MCF 10A (cell line): ENCODE results near the gene CYP3A5. TPM values are rescaled to one million over a fixed set of nuclear protein-coding genes. Genes with fewer than 3 reads are reported as not detected.
A peak's percentile ranks its signal among the peaks of the same experiment; 100 is the strongest.

Source experiments
- BruUV-seq: library from RNA; stranded (reverse); fragments of 400-500 nt; replicated peaks from 2 replicates; lab custom pipeline; 2021; lab: Mats Ljungman, UMichigan
- CTCF ChIA-PET: fragments of 300-600 bp; sonication (Branson Sonifier 250); formaldehyde crosslinking; extraction: SDS; loops from one replicate; lab custom pipeline; 2021; ENCODE audit warnings: antibody characterized with exemption, inconsistent platforms; lab: Yijun Ruan, JAX
- POLR2A ChIA-PET: fragments of 300-600, 350-650 bp; sonication (Branson Sonifier 250); formaldehyde crosslinking; extraction: SDS; loops from one replicate; lab custom pipeline; 2020; ENCODE audit warnings: antibody characterized with exemption, inconsistent platforms; lab: Yijun Ruan, JAX
- DNase-seq: peaks from one replicate; pipeline ENCODE4 v3.0.0-alpha.2; 2018; ENCODE audit not compliant: unreplicated experiment
- H3K27ac Mint-ChIP-seq: one replicate; pipeline ENCODE4 v1.8.0; 2022; ENCODE audit warnings: mild to moderate bottlenecking, low read depth, mixed read lengths; ENCODE audit not compliant: unreplicated experiment
- H3K27me3 Mint-ChIP-seq: one replicate; pipeline ENCODE4 v1.8.0; 2022; ENCODE audit warnings: mixed read lengths; ENCODE audit not compliant: insufficient read depth, unreplicated experiment
- H3K36me3 Mint-ChIP-seq: one replicate; pipeline ENCODE4 v1.8.0; 2022; ENCODE audit warnings: mild to moderate bottlenecking, moderate library complexity, mixed read lengths; ENCODE audit not compliant: insufficient read depth, unreplicated experiment
- H3K4me1 Mint-ChIP-seq: one replicate; pipeline ENCODE4 v1.8.0; 2022; ENCODE audit warnings: mixed read lengths; ENCODE audit not compliant: insufficient read depth, unreplicated experiment
- H3K4me3 Mint-ChIP-seq: one replicate; pipeline ENCODE4 v1.8.0; 2022; ENCODE audit warnings: mild to moderate bottlenecking, moderate library complexity, mixed read lengths; ENCODE audit not compliant: unreplicated experiment
- H3K9me3 Mint-ChIP-seq: one replicate; pipeline ENCODE4 v1.8.0; 2022; ENCODE audit warnings: mixed read lengths; ENCODE audit not compliant: unreplicated experiment
- intact Hi-C: fragments of 100-400 bp; cut with micrococcal nuclease; formaldehyde crosslinking; loops from 2 replicates; pipeline ENCODE4 v1.14.1; 2022
- total RNA-seq: library from RNA; stranded (reverse); gene quantifications from 2 replicates; pipeline ENCODE4 v1.2.3, GENCODE V29; 2022
- TF ChIP-seq, protein P1 (sequence below): fragments of 200-600 bp; IDR thresholded peaks from one replicate; pipeline ENCODE4 v1.8.0; 2022; ENCODE audit warnings: antibody characterized with exemption, mild to moderate bottlenecking; ENCODE audit not compliant: unreplicated experiment

The CYP3A5 gene
- total RNA-seq, 1 experiment from 2014 or later, result 0.58 TPM

DNA sequence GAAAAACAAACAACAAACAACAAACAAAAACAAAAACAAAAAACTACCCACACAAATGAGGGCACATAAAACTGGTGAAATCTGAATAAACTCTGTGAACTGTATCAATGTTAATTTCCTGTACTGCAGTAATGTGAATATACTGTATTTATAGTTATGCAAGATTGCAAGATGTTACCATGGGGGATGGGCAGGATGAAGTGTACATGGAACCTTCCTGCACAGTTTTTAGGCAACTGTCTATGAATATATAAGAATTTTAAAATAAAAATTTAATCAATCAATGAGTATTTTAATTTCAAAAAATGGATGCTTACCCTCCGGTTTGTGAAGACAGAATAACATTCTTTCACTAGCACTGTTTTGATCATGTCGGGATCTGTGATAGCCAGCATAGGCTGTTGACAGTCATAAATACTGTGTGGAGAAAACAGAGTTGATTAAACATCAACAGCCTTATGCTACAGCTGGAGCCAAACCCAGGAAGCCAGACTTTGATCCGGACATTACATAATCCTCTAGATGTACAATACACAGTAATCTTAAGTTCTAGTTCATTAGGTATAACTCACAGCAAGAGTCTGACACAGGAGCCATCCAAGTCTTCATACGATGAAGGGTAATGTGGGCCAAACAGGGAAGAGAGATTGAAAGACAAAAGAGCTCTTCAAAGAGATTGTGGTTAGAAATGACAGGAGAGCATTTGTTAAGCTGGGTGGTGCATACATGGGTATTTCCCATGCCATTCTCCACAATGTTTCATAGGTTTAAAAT lies 40.4 kb upstream of the CYP3A5 start:
- Mint-ChIP-seq H3K4me1 (peaks cover 13% of the 10 kb centered on the region), H3K27ac (no peak overlapping the region), H3K9me3 (peaks cover 11% of the 10 kb centered on the region), H3K36me3 (no peaks in the 10 kb centered on the region), H3K27me3 (no peaks in the 10 kb centered on the region), H3K4me3 (no peak overlapping the region)
- intact Hi-C loops, result no loop called here
- DNase-seq, result no peak
- TF ChIP-seq, protein P1, sequence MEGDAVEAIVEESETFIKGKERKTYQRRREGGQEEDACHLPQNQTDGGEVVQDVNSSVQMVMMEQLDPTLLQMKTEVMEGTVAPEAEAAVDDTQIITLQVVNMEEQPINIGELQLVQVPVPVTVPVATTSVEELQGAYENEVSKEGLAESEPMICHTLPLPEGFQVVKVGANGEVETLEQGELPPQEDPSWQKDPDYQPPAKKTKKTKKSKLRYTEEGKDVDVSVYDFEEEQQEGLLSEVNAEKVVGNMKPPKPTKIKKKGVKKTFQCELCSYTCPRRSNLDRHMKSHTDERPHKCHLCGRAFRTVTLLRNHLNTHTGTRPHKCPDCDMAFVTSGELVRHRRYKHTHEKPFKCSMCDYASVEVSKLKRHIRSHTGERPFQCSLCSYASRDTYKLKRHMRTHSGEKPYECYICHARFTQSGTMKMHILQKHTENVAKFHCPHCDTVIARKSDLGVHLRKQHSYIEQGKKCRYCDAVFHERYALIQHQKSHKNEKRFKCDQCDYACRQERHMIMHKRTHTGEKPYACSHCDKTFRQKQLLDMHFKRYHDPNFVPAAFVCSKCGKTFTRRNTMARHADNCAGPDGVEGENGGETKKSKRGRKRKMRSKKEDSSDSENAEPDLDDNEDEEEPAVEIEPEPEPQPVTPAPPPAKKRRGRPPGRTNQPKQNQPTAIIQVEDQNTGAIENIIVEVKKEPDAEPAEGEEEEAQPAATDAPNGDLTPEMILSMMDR, result no peak
- POLR2A ChIA-PET, result interaction anchor here (0.7 to 2.6 kb wide), 5 partner anchors 9 to 118 kb away, joined by 3 to 8 read pairs (median 7); no protein-coding TSS in a partner anchor
- CTCF ChIA-PET, result interaction anchor here (0.6 to 1.0 kb wide), 2 partner anchors 8 to 78 kb away, joined by 3 read pairs; no protein-coding TSS in a partner anchor
- no TSS peak for BruUV-seq

DNA sequence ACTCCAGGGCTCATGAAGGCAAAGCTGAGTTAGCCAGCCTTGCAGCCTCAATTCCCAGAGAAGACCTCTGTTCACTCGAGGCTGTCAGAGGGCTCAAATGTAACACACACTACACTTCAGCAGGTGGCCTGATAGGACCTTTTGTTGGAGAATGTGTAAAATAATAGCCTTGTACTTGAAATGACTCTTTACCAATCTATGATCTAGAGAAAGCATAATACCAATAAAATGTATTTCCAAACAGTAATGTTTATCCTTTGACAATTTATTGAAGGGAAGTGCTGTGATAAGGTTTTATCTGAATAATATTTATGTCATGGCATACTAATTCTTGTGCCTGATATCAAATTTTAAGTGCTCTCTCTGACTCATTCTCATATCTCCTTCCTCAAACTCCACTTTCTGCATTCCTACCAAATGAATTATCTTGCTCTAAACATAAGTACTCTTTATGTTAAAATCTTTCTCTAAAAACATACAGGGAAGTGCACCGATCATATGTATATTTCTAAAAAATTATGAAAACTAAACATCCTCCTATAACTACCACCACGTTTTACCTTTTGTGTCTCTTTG lies 34.3 kb upstream of the CYP3A5 start:
- no peaks in the 10 kb centered on the region for H3K9me3 Mint-ChIP-seq
- H3K36me3 Mint-ChIP-seq, result no peaks in the 10 kb centered on the region
- no peak overlapping the region for H3K4me3 Mint-ChIP-seq
- CTCF ChIA-PET, result no interaction called here
- TF ChIP-seq, protein P1, result no peak
- no peaks in the 10 kb centered on the region for H3K27me3 Mint-ChIP-seq
- intact Hi-C loops, result no loop called here
- no peak overlapping the region for H3K27ac Mint-ChIP-seq
- BruUV-seq, result no TSS peak
- no peak for DNase-seq
- H3K4me1 Mint-ChIP-seq, result peaks cover 12% of the 10 kb centered on the region
- POLR2A ChIA-PET, result interaction anchor here (0.6 kb wide), 1 partner anchor 367 kb away, joined by 4 read pairs; no protein-coding TSS in a partner anchor

DNA sequence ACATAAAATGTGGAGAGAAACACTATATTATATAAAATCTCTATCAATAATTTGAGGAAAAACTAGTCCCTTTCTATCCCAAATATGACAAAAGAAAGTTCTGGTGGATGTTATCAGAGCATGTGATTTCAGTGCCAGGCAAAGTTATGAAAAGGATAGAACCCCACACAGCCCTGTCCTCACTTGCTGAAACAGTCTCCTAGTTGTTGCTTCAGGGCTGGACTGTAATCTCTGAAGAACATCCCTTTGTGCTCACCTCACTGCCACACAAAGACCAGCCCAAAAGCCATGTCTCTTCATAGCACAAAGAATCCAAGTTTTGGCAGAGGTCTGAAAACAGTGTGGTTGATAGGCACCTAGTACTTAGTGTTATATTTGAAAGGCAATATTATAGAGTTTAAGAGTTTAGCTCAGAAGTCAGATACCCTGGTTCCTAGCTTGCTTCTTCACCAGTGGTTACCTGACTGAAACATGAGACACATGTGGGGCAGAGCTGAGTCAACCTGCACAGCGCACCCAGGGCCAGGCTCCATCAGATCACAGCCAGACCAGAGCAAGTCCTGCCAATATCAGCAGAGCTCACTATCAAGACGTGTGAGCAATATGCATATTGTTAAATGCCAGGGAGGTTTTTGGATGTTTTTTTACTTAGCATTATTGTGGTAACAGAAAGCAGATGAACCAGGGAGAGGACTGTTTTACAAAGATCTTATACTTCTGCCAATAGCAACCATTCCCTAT lies 30.2 kb upstream of the CYP3A5 start:
- Mint-ChIP-seq H3K27ac (no peak overlapping the region), H3K27me3 (no peaks in the 10 kb centered on the region), H3K9me3 (no peaks in the 10 kb centered on the region), H3K4me1 (peaks cover 12% of the 10 kb centered on the region), H3K4me3 (no peak overlapping the region), H3K36me3 (no peaks in the 10 kb centered on the region)
- BruUV-seq, result no TSS peak
- intact Hi-C loops, result no loop called here
- DNase-seq, result peak; percentile 36
- CTCF ChIA-PET, result no interaction called here
- POLR2A ChIA-PET, result interaction anchor here (0.6 to 1.6 kb wide), 7 partner anchors 11 to 210 kb away, joined by 3 to 6 read pairs (median 3); no protein-coding TSS in a partner anchor
- TF ChIP-seq, protein P1, result no peak

DNA sequence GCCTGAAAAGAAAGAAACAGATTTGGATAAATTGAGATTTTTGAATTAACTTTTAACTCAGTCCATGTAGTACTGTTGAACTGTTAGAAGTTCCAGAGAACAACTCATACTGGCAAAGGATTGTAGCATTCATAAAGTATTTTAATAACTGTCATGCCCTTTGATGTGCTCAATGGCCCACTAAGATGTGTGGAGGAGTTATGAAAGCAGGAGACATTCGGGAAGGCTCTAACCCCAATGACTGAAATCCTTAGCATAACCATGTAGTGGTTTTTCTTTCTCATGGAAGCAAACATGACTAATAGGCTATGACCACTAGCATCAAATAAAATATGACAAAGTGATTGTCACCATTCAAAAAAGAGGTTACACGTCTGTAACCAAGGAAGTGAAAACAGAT lies 29.5 kb upstream of the CYP3A5 start:
- DNase-seq, result no peak
- ChIA-PET POLR2A (no interaction called here), CTCF (no interaction called here)
- TF ChIP-seq, protein P1, result no peak
- H3K9me3 Mint-ChIP-seq, result no peaks in the 10 kb centered on the region
- BruUV-seq, result no TSS peak
- H3K4me3 Mint-ChIP-seq, result no peak overlapping the region
- H3K36me3 Mint-ChIP-seq, result no peaks in the 10 kb centered on the region
- H3K27me3 Mint-ChIP-seq, result no peaks in the 10 kb centered on the region
- intact Hi-C loops, result no loop called here
- H3K27ac Mint-ChIP-seq, result no peak overlapping the region
- peaks cover 9% of the 10 kb centered on the region for H3K4me1 Mint-ChIP-seq
